HCT116 (cell line): Measurements from ENCODE around the gene ARHGEF12. TPM values are rescaled to one million over a fixed set of nuclear protein-coding genes. Genes with fewer than 3 reads are reported as not detected.
A peak's percentile ranks its signal among the peaks of the same experiment; 100 is the strongest.

Experiments used
- ATAC-seq: fragments of 200-7000 bp; cut with Tn5 transposase; 2 replicates; pipeline ENCODE4 v1.9.1; 2020; ENCODE audit warnings: mild to moderate bottlenecking, moderate library complexity
- BruUV-seq: library from RNA; stranded (reverse); fragments of 400-500 nt; replicated peaks from 2 replicates; lab custom pipeline; 2021; lab: Mats Ljungman, UMichigan
- CTCF ChIA-PET: fragments of 300-600 bp; sonication (Branson Sonifier 250); formaldehyde crosslinking; loops from one replicate; lab custom pipeline; 2021; ENCODE audit warnings: antibody characterized with exemption; lab: Charles Lee
- POLR2A ChIA-PET: fragments of 300-600, 350-600 bp; sonication (Branson Sonifier 250); formaldehyde crosslinking; loops from one replicate; lab custom pipeline; 2021; ENCODE audit warnings: antibody characterized with exemption; lab: Charles Lee
- RAD21 ChIA-PET, 2 experiments: fragments of 300-600 bp; sonication (Branson Sonifier 250); formaldehyde crosslinking; loops; one replicate each; lab custom pipeline; 2023; ENCODE audit warnings: low total read pairs in 2 of 2; ENCODE audit not compliant: uncharacterized antibody in 2 of 2, unreplicated experiment in 2 of 2, low non-redundant PET in 1 of 2; lab: Charles Lee
- DNase-seq: peaks from one replicate; pipeline ENCODE4 v3.0.0-alpha.2; 2010; ENCODE audit warnings: low read depth, low spot score
- H2AFZ ChIP-seq: fragments of 200-600 bp; shearing (Covaris generic), sonication (generic); 2 replicates; pipeline ENCODE4 v1.6.1; 2017; ENCODE audit warnings: low read depth, mixed run types, mixed read lengths, antibody characterized with exemption, low read length; ENCODE audit not compliant: poor library complexity, severe bottlenecking
- H3K27ac ChIP-seq: 2 replicates; pipeline ENCODE4 v1.5.1; 2012; ENCODE audit warnings: low read depth, low read length
- H3K27me3 ChIP-seq: fragments of 200-600 bp; sonication (generic); 2 replicates; pipeline ENCODE4 v1.6.1; 2016; ENCODE audit warnings: mixed run types, low read length, mixed read lengths; ENCODE audit not compliant: insufficient read depth
- H3K36me3 ChIP-seq, 2 experiments: fragments of 200-500 bp in 1 of 2; fragments of 200-600 bp in 1 of 2; sonication (Bioruptor generic) in 1 of 2; sonication (generic) in 1 of 2; 2 replicates each; pipeline versions ENCODE4 v1.5.1 to v1.6.1; 2014 to 2016; ENCODE audit warnings: low read length in 2 of 2, inconsistent platforms in 1 of 2, mixed read lengths in 1 of 2, mixed run types in 1 of 2; ENCODE audit not compliant: insufficient read depth in 2 of 2, control insufficient read depth in 1 of 2
- H3K4me1 ChIP-seq, 2 experiments: fragments of 200-600 bp in 1 of 2; sonication (generic) in 1 of 2; 2 replicates each; pipeline versions ENCODE4 v1.5.1 to v1.6.1; 2012 to 2017; ENCODE audit warnings: low read length in 2 of 2, inconsistent platforms in 1 of 2, mild to moderate bottlenecking in 1 of 2, mixed read lengths in 1 of 2, mixed run types in 1 of 2, moderate library complexity in 1 of 2; ENCODE audit not compliant: insufficient read depth in 2 of 2, control insufficient read depth in 1 of 2
- H3K4me2 ChIP-seq: fragments of 200-600 bp; sonication (generic); 2 replicates; pipeline ENCODE4 v1.6.1; 2017; ENCODE audit warnings: mixed run types, low read length, mixed read lengths
- H3K4me3 ChIP-seq, 2 experiments: fragments of 200-600 bp in 1 of 2; sonication (generic) in 1 of 2; replicated peaks in 1 of 2; 2 replicates each; pipeline ENCODE4 v1.5.1; 2011 to 2016; ENCODE audit warnings: low read length in 2 of 2, control low read depth in 1 of 2, low read depth in 1 of 2, mild to moderate bottlenecking in 1 of 2, mixed read lengths in 1 of 2, mixed run types in 1 of 2
- H3K79me2 ChIP-seq: fragments of 200-600 bp; sonication (generic); 2 replicates; pipeline ENCODE4 v1.6.1; 2017; ENCODE audit warnings: mild to moderate bottlenecking, mixed run types, low read length, moderate library complexity, mixed read lengths; ENCODE audit not compliant: insufficient read depth
- H3K9ac ChIP-seq: fragments of 200-600 bp; sonication (generic); 2 replicates; pipeline ENCODE4 v1.6.1; 2016; ENCODE audit warnings: low read length, mixed read lengths
- H3K9me2 ChIP-seq: fragments of 200-600 bp; sonication (generic), shearing (Covaris generic); 2 replicates; pipeline ENCODE4 v1.6.1; 2017; ENCODE audit warnings: mixed run types, mild to moderate bottlenecking, moderate library complexity; ENCODE audit not compliant: insufficient read depth
- H3K9me3 ChIP-seq, 2 experiments: fragments of 200-500 bp in 1 of 2; fragments of 200-600 bp in 1 of 2; sonication (Bioruptor generic) in 1 of 2; sonication (generic) in 1 of 2; 2 replicates each; pipeline ENCODE4 v1.6.1; 2014 to 2017; ENCODE audit warnings: low read length in 2 of 2, mixed read lengths in 2 of 2, inconsistent platforms in 1 of 2, low read depth in 1 of 2, mild to moderate bottlenecking in 1 of 2, mixed run types in 1 of 2, moderate library complexity in 1 of 2; ENCODE audit not compliant: control insufficient read depth in 1 of 2, insufficient read depth in 1 of 2
- H4K20me1 ChIP-seq: fragments of 200-600 bp; sonication (generic), shearing (Covaris generic); 2 replicates; pipeline ENCODE4 v1.6.1; 2017; ENCODE audit warnings: mixed run types, mild to moderate bottlenecking, moderate library complexity; ENCODE audit not compliant: insufficient read depth
- CBX3 ChIP-seq: IDR thresholded peaks from 2 replicates; pipeline ENCODE4 v1.6.1; 2012; ENCODE audit warnings: low read depth
- CEBPB ChIP-seq: IDR thresholded peaks from 2 replicates; pipeline ENCODE4 v1.6.1; 2012; ENCODE audit warnings: low read depth
- JUND ChIP-seq: IDR thresholded peaks from 2 replicates; pipeline ENCODE4 v1.6.1; 2012
- MAX ChIP-seq: IDR thresholded peaks from 2 replicates; pipeline ENCODE4 v1.6.1; 2012
- POLR2A ChIP-seq: IDR thresholded peaks from 2 replicates; pipeline ENCODE4 v1.7.0; 2011; ENCODE audit warnings: borderline replicate concordance; ENCODE audit not compliant: insufficient read depth, insufficient read length; ENCODE audit errors: extremely low read depth
- POLR2AphosphoS5 ChIP-seq: IDR thresholded peaks from 2 replicates; pipeline ENCODE4 v1.6.1; 2011; ENCODE audit warnings: mild to moderate bottlenecking, low read depth, low read length, moderate library complexity
- REST ChIP-seq: IDR thresholded peaks from 2 replicates; pipeline ENCODE4 v1.6.1; 2012; ENCODE audit warnings: low read depth
- SIN3A ChIP-seq: IDR thresholded peaks from 2 replicates; pipeline ENCODE4 v1.6.1; 2012; ENCODE audit warnings: low read depth
- SP1 ChIP-seq: IDR thresholded peaks from 2 replicates; pipeline ENCODE4 v1.6.1; 2012; ENCODE audit warnings: low read depth
- SRF ChIP-seq: IDR thresholded peaks from 2 replicates; pipeline ENCODE4 v1.6.1; 2012; ENCODE audit warnings: low read depth
- ZBTB33 ChIP-seq: IDR thresholded peaks from 2 replicates; pipeline ENCODE4 v1.6.1; 2011; ENCODE audit warnings: mild to moderate bottlenecking, low read length, moderate library complexity; ENCODE audit not compliant: insufficient replicate concordance; ENCODE audit errors: extremely low read depth
- intact Hi-C: fragments of 100-400 bp; cut with micrococcal nuclease; formaldehyde crosslinking; loops from 2 replicates; pipeline ENCODE4 v1.10.0; 2022
- total RNA-seq: library from RNA; stranded (reverse); gene quantifications from one replicate; pipeline ENCODE4 v1.2.1, GENCODE V29; 2021; ENCODE audit not compliant: unreplicated experiment

Gene ARHGEF12
- total RNA-seq, 1 experiment from 2014 or later = 81.4 TPM

GRCh38 chr11:120316880-120317688 lies 19.1 kb upstream of the ARHGEF12 start:
- Histone ChIP-seq H3K36me3 (no peaks in the 10 kb centered on the region), H3K9me2 (no peaks in the 10 kb centered on the region), H3K4me2 (peak overlapping the region; percentile 70), H3K27me3 (no peaks in the 10 kb centered on the region), H3K4me1 (peaks cover 20 to 34% of the 10 kb centered on the region in 2 experiments), H2AFZ (peak overlapping the region; percentile 86), H3K4me3 (peak overlapping the region in 1 of 2 experiments; percentile 36; a peak in 2 of 4 replicates), H3K79me2 (no peaks in the 10 kb centered on the region), H4K20me1 (no peaks in the 10 kb centered on the region), H3K27ac (peak overlapping the region; percentile 21; the same call in 1 of the 2 replicates), H3K9ac (0 out of 2 replicates have a peak overlapping the region, but pooled peaks have one; percentile 22), H3K9me3 (no peaks in the 10 kb centered on the region)
- ChIA-PET POLR2A (no interaction called here), CTCF (interaction anchor here (1.1 to 2.1 kb wide), 5 partner anchors 10 to 19 kb away, joined by 4 to 9 read pairs (median 6); partner anchors contain the start of gene ARHGEF12), RAD21 (no interaction called here)
- BruUV-seq = no TSS peak
- intact Hi-C loops = no loop called here
- ATAC-seq (peak; percentile 94), DNase-seq (no peak)
- no peak for TF ChIP-seq SRF
- TF ChIP-seq ZBTB33 = no peak
- no peak for TF ChIP-seq POLR2A
- TF ChIP-seq CEBPB = peak; percentile 85
- no peak for TF ChIP-seq REST
- TF ChIP-seq JUND = peak; percentile 37; the same call in 1 of the 2 replicates
- peak; percentile 98 for TF ChIP-seq SP1
- TF ChIP-seq CBX3 = peak; percentile 90
- TF ChIP-seq MAX = peak; percentile 90
- peak; percentile 71 for TF ChIP-seq SIN3A
- peak; percentile 54; the same call in 1 of the 2 replicates for TF ChIP-seq POLR2AphosphoS5
